ENCODE measurements around the gene DNAH17. TPM values are rescaled to one million over a fixed set of nuclear protein-coding genes. Genes with fewer than 3 reads are reported as not detected.

Gene DNAH17
- total and polyA plus RNA-seq, 2 of the 13 experiments (the other 11 are each of a cell fraction or from before 2014, with no cell fraction given), result 0.86 to 1.6 TPM

GRCh38 chr17:78601577-78602190, 24.5 kb upstream of the DNAH17 start (continued):
- TF ChIP-seq RNF219 (CRISPR knock-in tag; IDR thresholded peaks at IDR 0.05) (0 out of 2 replicates have a peak, but pooled peaks have one; percentile 60), POLR2AphosphoS5 (IDR thresholded peaks at IDR 0.05; ENCODE audit: low read depth, low read length) (no peak), SIN3A (IDR thresholded peaks at IDR 0.05; ENCODE audit: borderline replicate concordance, low read depth, low read length) (peak; percentile 56; the same call in 1 of the 2 replicates), PBX3 (CRISPR knock-in tag; IDR thresholded peaks at IDR 0.05; ENCODE audit: borderline replicate concordance) (no peak), ZNF337 (CRISPR knock-in tag; IDR thresholded peaks at IDR 0.05; ENCODE audit: borderline replicate concordance, low read depth) (peak; percentile 93; the same call in 1 of the 2 replicates), ZNF709 (CRISPR knock-in tag; IDR thresholded peaks at IDR 0.05) (no peak), EED (CRISPR knock-in tag; IDR thresholded peaks at IDR 0.05) (no peak), CREB1 (IDR thresholded peaks at IDR 0.05) (peak; percentile 60; the same call in 1 of the 2 replicates), CREB1 (CRISPR knock-in tag; IDR thresholded peaks at IDR 0.05) (peak; percentile 87), GATAD1 (CRISPR knock-in tag; IDR thresholded peaks at IDR 0.05) (peak; percentile 72; the same call in 1 of the 2 replicates), ZNF343 (CRISPR knock-in tag; IDR thresholded peaks at IDR 0.05) (no peak), ZIK1 (CRISPR knock-in tag; IDR thresholded peaks at IDR 0.05; ENCODE audit: borderline replicate concordance, low read depth) (peak; percentile 86), MIXL1 (CRISPR knock-in tag; IDR thresholded peaks at IDR 0.05) (peak; percentile 91), TBX3 (IDR thresholded peaks at IDR 0.05; ENCODE audit: borderline replicate concordance) (peak; percentile 60; the same call in 1 of the 2 replicates), ZNF674 (CRISPR knock-in tag; IDR thresholded peaks at IDR 0.05; ENCODE audit: low read depth) (0 out of 2 replicates have a peak, but pooled peaks have one; percentile 73), ZNF383 (CRISPR knock-in tag; IDR thresholded peaks at IDR 0.05; ENCODE audit: borderline replicate concordance) (no peak), MTF1 (CRISPR knock-in tag; IDR thresholded peaks at IDR 0.05) (no peak), EEA1 (CRISPR knock-in tag; IDR thresholded peaks at IDR 0.05; ENCODE audit: borderline replicate concordance) (no peak), ZBTB8A (CRISPR knock-in tag; IDR thresholded peaks at IDR 0.05; ENCODE audit: borderline replicate concordance, low read depth) (no peak), SMAD9 (CRISPR knock-in tag; IDR thresholded peaks at IDR 0.05) (no peak), YEATS2 (CRISPR knock-in tag; IDR thresholded peaks at IDR 0.05; ENCODE audit: borderline replicate concordance) (peak; percentile 78; the same call in 1 of the 2 replicates), ZFX (CRISPR knock-in tag; IDR thresholded peaks at IDR 0.05; ENCODE audit: low read depth) (peak; percentile 66), ZNF326 (CRISPR knock-in tag; IDR thresholded peaks at IDR 0.05; ENCODE audit: borderline replicate concordance) (no peak), SSRP1 (CRISPR knock-in tag; IDR thresholded peaks at IDR 0.05) (peak; percentile 85; the same call in 1 of the 2 replicates), ZSCAN21 (CRISPR knock-in tag; IDR thresholded peaks at IDR 0.05; ENCODE audit: borderline replicate concordance) (peak; percentile 79; the same call in 1 of the 2 replicates), DZIP1 (CRISPR knock-in tag; IDR thresholded peaks at IDR 0.05) (no peak)

All from HepG2 (cell line).